Nephron (organoid): ENCODE measurements around the gene TRIO.
A peak's percentile ranks its signal among the peaks of the same experiment; 100 is the strongest.

Experiments
- H3K27ac Mint-ChIP-seq, 3 experiments: 2 replicates each; pipeline ENCODE4 v1.8.0; 2020; ENCODE audit warnings: mixed read lengths in 3 of 3, mild to moderate bottlenecking in 2 of 3, moderate library complexity in 1 of 3
- H3K27me3 Mint-ChIP-seq: 2 replicates; pipeline ENCODE4 v1.8.0; 2021; ENCODE audit warnings: low read depth, mild to moderate bottlenecking, moderate library complexity, mixed read lengths
- H3K36me3 Mint-ChIP-seq: 2 replicates; pipeline ENCODE4 v1.8.0; 2020; ENCODE audit warnings: low read depth, mixed read lengths
- H3K4me1 Mint-ChIP-seq: 2 replicates; pipeline ENCODE4 v1.8.0; 2020; ENCODE audit warnings: mixed read lengths
- H3K4me3 Mint-ChIP-seq, 3 experiments: 2 replicates each; pipeline ENCODE4 v1.8.0; 2020; ENCODE audit warnings: mild to moderate bottlenecking in 3 of 3, mixed read lengths in 3 of 3, moderate library complexity in 2 of 3
- H3K9me3 Mint-ChIP-seq: 2 replicates; pipeline ENCODE4 v1.8.0; 2020; ENCODE audit warnings: mixed read lengths
- CTCF ChIP-seq, 3 experiments: fragments of 200-600 bp; sonication (generic); IDR thresholded peaks; one replicate each; pipeline ENCODE4 v1.5.0; 2021; ENCODE audit warnings: antibody characterized with exemption in 3 of 3; ENCODE audit not compliant: unreplicated experiment in 3 of 3

TRIO gene

GRCh38 chr5:14218011-14218410 is 74.9 kb downstream of the TRIO start:
- no peaks in the 10 kb centered on the region for H3K36me3 Mint-ChIP-seq
- no peaks in the 10 kb centered on the region for H3K27me3 Mint-ChIP-seq

GRCh38 chr5:14218480-14218879 is 75.3 kb downstream of the TRIO start:
- Mint-ChIP-seq H3K27ac (peak overlapping the region; percentile 21 to 71 (median 37)), H3K9me3 (no peaks in the 10 kb centered on the region), H3K4me1 (peaks cover 82% of the 10 kb centered on the region), H3K4me3 (no peak overlapping the region), H3K36me3 (no peaks in the 10 kb centered on the region), H3K27me3 (no peaks in the 10 kb centered on the region)
- TF ChIP-seq CTCF (IDR thresholded peaks at IDR 0.05; ENCODE audit: unreplicated experiment in 3 of 3): no peak

More at GRCh38 chr5:14218011-14218410, 74.9 kb downstream of the TRIO start:
- Mint-ChIP-seq H3K4me3 (no peak overlapping the region), H3K4me1 (peaks cover 79% of the 10 kb centered on the region), H3K27ac (peak overlapping the region; percentile 21 to 71 (median 37)), H3K9me3 (no peaks in the 10 kb centered on the region)
- TF ChIP-seq CTCF (IDR thresholded peaks at IDR 0.05; ENCODE audit: unreplicated experiment in 3 of 3): no peak

- no peak for TF ChIP-seq CTCF (IDR thresholded peaks at IDR 0.05; ENCODE audit: unreplicated experiment in 3 of 3)
- Mint-ChIP-seq H3K27ac (peak overlapping the region; percentile 12 to 82 (median 37)), H3K27me3 (no peaks in the 10 kb centered on the region), H3K4me1 (peaks cover 79% of the 10 kb centered on the region), H3K4me3 (peak overlapping the region in 1 of 3 experiments; percentile 0), H3K36me3 (no peaks in the 10 kb centered on the region), H3K9me3 (no peaks in the 10 kb centered on the region)
These were observed 75.9 kb downstream of the TRIO start for GRCh38 chr5:14218897-14219573.

GRCh38 chr5:14219800-14220512 is 76.8 kb downstream of the TRIO start:
- no peaks in the 10 kb centered on the region for H3K9me3 Mint-ChIP-seq
- H3K4me3 Mint-ChIP-seq: no peak overlapping the region
- no peak for TF ChIP-seq CTCF (IDR thresholded peaks at IDR 0.05; ENCODE audit: unreplicated experiment in 3 of 3)
- H3K36me3 Mint-ChIP-seq: no peaks in the 10 kb centered on the region
- peaks cover 78% of the 10 kb centered on the region for H3K4me1 Mint-ChIP-seq
- H3K27ac Mint-ChIP-seq: peak overlapping the region; percentile 37 to 82 (median 73)
- H3K27me3 Mint-ChIP-seq: no peaks in the 10 kb centered on the region

GRCh38 chr5:14220642-14221041 is 77.5 kb downstream of the TRIO start:
- no peaks in the 10 kb centered on the region for H3K27me3 Mint-ChIP-seq

More at GRCh38 chr5:14220642-14221041, 77.5 kb downstream of the TRIO start:
- peaks cover 76% of the 10 kb centered on the region for H3K4me1 Mint-ChIP-seq
- TF ChIP-seq CTCF (IDR thresholded peaks at IDR 0.05; ENCODE audit: unreplicated experiment in 3 of 3): no peak
- H3K36me3 Mint-ChIP-seq: no peaks in the 10 kb centered on the region
- no peak overlapping the region for H3K4me3 Mint-ChIP-seq
- H3K9me3 Mint-ChIP-seq: no peaks in the 10 kb centered on the region
- H3K27ac Mint-ChIP-seq: peak overlapping the region; percentile 37 to 82 (median 73)
